Fibroblast of the aortic adventitia (primary cell): Measurements from ENCODE around the gene DRP2. TPM values are rescaled to one million over a fixed set of nuclear protein-coding genes. Genes with fewer than 3 reads are reported as not detected.
A peak's percentile ranks its signal among the peaks of the same experiment; 100 is the strongest.
"Not testable (repeated sequence)": the region's sequence is repeated elsewhere in the genome, so short reads cannot be mapped to it uniquely, and the experiment has no call there.

ENCODE experiments used
- DNase-seq: peaks from one replicate; pipeline ENCODE4 v3.0.0-alpha.2; 2010; ENCODE audit warnings: low read depth
- H3K4me3 ChIP-seq: 2 replicates; pipeline ENCODE4 v1.5.1; 2011; ENCODE audit warnings: low read depth, mild to moderate bottlenecking, control low read depth, low read length, moderate library complexity
- total RNA-seq: library from RNA; depleted of rRNA; stranded (reverse); fragments of >200 nt; gene quantifications from 2 replicates; pipeline ENCODE4 v1.2.3, GENCODE V29; 2012; ENCODE audit warnings: low replicate concordance
- TF ChIP-seq, protein P1 (sequence below): IDR thresholded peaks from 2 replicates; pipeline ENCODE4 v1.5.1; 2011; ENCODE audit warnings: mild to moderate bottlenecking, low read length, control low read depth, inconsistent platforms; ENCODE audit not compliant: insufficient read depth

DRP2 gene
- total RNA-seq, 1 donor, result 1.8 TPM

DNA sequence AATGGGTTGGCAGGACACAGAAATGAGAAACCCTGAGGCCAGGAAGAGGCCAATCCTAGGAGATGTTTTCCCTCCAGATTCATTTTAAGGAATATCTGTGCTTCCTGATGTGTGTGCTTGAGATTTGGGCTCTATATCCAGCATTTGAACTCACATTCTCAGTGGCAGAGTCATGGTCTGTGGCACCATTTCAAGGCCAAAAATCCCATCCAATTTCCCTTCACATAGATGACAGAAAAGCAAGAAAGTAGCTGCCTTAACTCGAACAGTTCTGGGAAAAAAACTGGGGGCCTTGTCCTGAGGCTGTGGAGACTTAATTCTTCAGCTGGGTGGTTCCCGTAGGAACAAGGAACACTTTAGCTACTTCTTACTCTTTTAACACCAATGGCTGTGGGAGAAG lies 44.2 kb downstream of the DRP2 start:
- DNase-seq, result peak; percentile 63
- H3K4me3 ChIP-seq, result no peak overlapping the region
- TF ChIP-seq, protein P1, sequence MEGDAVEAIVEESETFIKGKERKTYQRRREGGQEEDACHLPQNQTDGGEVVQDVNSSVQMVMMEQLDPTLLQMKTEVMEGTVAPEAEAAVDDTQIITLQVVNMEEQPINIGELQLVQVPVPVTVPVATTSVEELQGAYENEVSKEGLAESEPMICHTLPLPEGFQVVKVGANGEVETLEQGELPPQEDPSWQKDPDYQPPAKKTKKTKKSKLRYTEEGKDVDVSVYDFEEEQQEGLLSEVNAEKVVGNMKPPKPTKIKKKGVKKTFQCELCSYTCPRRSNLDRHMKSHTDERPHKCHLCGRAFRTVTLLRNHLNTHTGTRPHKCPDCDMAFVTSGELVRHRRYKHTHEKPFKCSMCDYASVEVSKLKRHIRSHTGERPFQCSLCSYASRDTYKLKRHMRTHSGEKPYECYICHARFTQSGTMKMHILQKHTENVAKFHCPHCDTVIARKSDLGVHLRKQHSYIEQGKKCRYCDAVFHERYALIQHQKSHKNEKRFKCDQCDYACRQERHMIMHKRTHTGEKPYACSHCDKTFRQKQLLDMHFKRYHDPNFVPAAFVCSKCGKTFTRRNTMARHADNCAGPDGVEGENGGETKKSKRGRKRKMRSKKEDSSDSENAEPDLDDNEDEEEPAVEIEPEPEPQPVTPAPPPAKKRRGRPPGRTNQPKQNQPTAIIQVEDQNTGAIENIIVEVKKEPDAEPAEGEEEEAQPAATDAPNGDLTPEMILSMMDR, result no peak

DNA sequence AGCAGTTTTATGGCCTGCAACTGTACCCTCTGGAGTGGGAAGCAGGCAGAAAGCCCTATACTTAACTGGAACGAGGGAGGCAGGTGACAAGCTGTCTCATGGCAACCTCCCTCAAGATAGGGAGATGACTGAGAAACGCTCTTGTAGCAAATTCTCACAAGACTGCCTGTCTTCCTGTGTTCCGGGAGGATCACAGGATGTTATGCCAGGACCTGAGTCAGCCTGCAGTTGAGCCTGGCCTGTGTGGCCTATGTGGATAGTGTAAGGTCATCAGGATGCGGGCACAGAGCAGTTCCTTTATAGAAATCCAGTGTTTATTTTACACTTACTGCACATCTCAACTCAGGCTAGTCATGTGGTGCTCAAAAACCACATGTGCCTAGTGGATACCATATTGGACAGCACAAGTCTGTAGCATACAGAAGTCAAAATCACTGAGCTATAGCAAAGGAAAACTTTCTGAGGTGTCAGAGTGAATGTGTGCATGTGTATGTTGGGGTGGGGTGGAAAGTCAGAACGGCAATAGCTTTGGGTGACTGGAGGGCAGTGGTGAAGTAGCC lies 46.4 kb downstream of the DRP2 start:
- H3K4me3 ChIP-seq, result no peak overlapping the region
- TF ChIP-seq, protein P1, result no peak
- peak; percentile 33 for DNase-seq

DNA sequence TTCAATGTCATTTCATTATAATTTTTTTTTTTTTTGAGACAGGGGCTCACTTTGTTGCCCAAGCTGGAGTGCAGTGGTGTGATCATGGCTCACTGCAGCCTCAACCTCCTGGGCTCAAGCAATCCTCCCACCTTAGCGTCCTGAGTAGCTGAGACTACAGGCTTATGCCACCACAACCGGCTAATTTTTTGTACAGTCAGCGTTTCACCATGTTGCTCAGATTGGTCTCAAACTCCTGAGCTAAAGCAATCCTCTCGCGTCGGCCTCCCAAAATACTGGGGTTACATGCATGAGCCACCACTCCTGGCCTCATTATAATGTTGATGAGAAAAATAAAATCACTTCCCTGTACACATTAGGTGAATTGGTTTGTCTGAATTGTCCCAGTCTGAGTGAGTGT lies 54.6 kb downstream of the DRP2 start:
- TF ChIP-seq, protein P1, result no peak
- H3K4me3 ChIP-seq, result no peak overlapping the region
- DNase-seq, result no peak

DNA sequence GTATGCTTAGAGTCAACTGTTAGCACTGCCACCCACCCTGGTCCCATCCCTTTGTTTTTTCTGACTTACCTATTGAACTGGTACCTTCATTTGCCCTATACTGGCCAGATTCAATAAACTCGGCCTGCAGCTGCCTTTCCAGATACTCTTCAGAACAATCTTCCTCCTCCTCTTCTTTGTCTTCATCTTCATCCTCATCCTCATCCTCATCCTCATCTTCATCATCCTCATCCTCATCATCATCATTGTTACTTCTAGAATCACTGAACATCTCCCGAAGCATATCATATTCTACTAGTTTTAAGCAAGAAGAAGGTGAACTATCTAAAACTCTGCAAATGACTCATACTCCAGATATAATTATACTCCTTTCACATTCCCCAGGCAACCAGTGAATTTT lies 56.7 kb downstream of the DRP2 start:
- no peak for DNase-seq
- no peak overlapping the region for H3K4me3 ChIP-seq
- TF ChIP-seq, protein P1, result no peak

DNA sequence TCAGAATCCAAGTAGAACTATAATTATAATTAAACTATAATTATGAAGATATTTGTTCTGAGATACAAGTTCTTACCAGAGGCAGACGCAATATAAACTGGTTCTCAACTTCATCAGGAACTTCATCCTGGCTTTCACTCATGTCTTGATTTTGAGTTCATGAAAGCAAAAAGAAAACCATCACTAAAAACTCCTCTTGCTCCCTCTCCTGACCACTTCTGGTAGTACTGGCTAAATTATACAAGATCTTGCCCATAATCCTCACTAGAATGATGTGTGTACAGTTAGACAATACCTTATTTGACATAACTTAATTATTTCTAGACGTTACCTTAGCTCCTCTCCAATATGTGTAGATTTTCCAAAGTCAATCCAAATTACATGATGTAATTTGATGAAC lies 67.8 kb downstream of the DRP2 start:
- TF ChIP-seq, protein P1, result peak; percentile 70
- H3K4me3 ChIP-seq, result no peak overlapping the region
- DNase-seq, result peak; percentile 65

DNA sequence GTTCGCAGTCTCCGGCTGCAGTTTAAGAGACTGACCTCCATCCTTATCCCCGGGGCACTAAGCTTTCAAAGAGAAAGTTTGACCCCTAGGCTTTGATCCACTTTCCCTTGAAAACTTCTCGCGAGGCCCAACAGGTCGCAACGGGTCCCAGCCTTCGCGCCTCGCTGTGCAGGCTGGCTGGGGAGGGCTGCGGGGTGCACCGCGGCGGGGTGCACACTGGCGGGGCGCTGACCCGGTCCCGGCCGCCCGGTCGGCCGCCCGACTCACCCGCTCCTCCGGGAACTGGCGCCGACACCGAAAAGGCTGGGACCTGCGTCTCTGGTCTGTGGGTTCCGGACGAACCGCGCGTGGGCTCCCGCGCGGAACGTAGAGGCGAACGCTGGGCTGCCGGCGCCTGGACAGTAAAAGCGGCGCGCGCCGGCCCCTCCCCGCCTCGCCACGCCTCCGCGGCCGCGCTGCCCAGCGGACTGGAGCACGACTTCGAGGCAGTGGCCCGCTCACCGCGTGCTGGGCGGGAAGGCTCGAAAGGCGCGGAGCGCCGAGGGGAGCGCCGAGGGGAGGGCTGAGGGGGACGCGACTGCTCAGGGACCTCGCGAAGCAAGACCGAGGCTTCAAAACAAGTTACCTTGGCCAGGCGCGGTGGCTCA lies 71.5 kb downstream of the DRP2 start, which contains the start of gene TAF7L:
TSS of gene TAF7L (minus strand) at position 378 of the 647 bp plus-strand sequence. CDS start 3,791 bp downstream, outside the sequence.
- DNase-seq, result no peak
- no peak within 1 kb of the TSS for H3K4me3 ChIP-seq
- TF ChIP-seq, protein P1, result no peak

DNA sequence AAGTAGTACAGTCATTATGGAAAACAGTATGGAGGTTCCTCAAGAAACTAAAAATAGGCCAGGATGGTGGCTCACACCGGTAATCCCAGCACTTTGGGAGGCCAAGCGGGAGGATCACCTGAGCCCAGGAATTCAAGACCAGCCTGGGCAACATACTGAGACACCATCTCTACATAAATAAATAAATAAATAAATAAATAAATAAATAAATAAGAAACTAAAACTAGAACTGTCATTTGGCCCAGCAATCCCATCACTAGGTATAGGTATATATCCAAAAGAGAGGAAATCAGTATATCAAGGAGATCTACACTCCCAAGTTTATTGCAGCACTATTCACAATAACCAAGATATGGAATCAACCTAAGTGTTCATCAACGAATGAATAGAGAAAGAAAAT lies 76.0 kb downstream of the DRP2 start:
- H3K4me3 ChIP-seq, DNase-seq: not testable (repeated sequence)
